GM21515 (cell line): Measurements from ENCODE around the gene GP2.

Experiments
- ATAC-seq: cut with Tn5 transposase; IDR thresholded peaks from one replicate; pipeline ENCODE4 v1.9.1; 2021; ENCODE audit not compliant: unreplicated experiment

GP2 gene

DNA sequence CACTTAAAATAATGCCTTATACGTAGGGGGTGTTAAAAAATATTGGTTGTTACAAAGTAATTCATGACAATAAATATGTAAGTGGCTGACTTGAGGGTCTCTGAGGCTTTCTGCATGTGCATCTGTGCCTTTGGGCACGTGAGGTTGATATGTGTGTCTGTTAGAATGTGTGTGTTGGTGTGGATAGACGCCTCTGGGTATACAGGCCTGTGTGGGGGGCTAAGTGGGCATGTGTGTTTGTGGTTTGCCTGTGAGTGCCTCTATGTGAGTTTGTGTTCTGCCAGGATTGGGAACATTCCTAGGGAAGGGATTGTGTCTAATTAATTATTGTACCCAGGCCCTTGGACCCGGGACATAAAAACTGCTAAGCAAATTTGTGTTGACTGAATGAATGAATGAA lies 19.0 kb downstream of the GP2 start:
- ATAC-seq, result no peak

DNA sequence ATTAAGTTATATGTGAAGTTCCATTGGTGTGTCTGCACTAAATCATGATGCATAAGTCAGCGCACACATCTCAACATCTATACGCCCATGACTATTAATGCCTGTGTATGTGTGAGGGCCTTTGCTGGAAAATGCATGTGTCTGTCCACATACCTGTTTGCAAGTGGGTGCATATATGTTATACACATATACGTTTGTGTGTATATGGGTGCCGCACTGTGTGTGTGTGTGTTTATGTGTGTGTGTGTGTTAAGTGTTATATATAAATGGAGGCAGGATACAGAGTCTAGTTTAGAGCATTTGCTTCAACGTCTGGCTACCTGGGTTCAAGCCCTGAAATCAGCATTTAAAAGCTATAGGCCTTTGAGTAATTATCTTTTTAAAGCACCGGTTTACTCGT lies 19.5 kb downstream of the GP2 start:
- no peak for ATAC-seq

DNA sequence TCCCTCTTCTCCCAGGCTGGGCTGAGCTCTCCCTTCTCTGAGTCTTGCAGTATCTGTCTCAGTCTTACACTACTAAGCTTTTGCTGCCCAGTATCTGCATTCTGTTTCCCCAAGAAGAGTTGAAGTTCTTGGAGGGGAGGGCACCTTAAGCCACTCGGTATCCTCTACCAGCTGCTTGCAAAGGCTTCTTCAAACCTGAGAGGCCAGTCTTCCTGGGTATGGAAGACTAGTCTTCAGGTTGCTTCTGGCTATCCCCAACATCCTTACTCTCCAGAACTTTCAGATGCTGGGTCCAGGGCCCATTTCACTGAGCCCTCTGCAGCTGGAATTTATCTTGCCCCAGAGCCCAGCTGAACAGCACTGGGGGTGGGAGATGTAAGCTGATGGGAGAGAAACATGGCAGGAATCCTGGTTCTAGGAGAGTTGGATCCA lies 20.1 kb downstream of the GP2 start:
- no peak for ATAC-seq

DNA sequence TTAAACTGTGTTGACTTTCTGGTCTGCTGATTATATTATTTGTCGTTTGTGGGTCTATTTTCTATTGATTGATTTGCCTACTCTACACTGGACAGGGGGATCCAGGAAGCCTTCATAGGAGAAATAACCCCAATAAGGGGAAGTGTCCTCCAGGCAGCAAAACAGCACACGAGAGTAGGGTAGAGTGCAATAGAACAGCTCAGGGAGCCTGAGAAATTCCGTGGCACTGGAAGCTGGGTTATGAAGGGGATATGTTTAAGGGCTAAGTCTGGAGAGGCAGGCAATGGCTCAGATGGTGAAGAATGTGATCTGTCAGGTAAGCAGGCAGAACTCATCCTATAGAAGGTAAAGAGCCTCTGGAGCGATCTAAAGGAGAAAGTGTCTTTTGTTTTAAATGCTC lies 20.9 kb downstream of the GP2 start:
- no peak for ATAC-seq

DNA sequence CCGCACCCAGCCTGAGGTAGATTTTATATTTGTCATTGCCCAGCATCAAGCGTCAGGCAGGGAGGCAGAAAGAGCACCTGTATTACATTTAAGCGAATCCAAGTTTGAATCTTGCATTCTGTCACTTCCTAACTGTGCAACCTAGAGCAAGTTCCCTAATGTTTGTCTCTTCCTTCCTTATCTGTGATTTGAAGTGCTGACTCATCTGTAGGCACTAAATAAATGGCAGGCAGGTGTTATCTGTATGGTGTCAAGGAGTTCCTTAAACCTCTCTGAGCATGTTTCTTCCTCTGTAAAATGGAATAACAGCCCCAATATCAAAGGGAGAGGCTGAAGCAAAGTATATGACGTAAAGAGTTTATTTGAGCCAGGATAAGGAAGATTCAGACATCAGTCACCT lies 24.3 kb downstream of the GP2 start:
- ATAC-seq, result no peak

DNA sequence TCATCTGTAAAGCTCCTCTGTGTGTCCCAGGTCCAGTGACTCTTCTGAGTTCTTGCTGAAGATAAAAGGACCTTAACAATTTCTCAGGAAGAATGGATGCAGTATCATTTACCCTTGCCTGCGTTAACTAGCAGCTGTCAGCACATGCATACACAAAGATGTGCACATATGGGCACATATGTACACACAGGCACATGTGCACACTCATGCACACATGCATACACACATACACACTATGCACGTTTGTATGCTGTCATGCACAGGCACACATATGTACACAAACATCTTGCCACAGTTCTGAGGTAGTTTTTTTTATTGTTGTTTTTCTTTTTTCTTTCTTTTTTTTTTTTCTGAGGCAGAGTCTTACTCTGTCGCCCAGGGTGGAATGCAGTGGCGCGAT lies 24.9 kb downstream of the GP2 start:
- ATAC-seq, result no peak

DNA sequence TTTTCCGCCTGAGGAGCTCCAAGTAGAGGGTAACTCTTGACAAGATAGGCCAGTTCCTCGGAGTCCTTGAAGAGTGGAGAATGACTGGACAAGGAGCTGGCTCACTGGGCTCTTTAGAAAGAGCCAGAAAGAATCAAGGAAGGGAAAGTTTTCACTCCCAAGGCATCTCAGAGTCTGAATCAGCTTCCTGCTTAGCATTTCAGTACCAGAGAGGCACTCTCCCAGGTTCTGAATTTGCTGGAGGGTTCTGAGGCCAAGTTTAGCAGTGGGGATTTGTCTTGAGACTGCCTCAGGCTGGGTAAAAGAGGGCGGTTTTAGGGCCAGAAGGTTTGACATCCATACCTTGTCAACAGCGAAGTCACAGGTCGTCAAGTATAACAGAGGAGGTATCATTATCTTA lies 25.5 kb downstream of the GP2 start:
- no peak for ATAC-seq

DNA sequence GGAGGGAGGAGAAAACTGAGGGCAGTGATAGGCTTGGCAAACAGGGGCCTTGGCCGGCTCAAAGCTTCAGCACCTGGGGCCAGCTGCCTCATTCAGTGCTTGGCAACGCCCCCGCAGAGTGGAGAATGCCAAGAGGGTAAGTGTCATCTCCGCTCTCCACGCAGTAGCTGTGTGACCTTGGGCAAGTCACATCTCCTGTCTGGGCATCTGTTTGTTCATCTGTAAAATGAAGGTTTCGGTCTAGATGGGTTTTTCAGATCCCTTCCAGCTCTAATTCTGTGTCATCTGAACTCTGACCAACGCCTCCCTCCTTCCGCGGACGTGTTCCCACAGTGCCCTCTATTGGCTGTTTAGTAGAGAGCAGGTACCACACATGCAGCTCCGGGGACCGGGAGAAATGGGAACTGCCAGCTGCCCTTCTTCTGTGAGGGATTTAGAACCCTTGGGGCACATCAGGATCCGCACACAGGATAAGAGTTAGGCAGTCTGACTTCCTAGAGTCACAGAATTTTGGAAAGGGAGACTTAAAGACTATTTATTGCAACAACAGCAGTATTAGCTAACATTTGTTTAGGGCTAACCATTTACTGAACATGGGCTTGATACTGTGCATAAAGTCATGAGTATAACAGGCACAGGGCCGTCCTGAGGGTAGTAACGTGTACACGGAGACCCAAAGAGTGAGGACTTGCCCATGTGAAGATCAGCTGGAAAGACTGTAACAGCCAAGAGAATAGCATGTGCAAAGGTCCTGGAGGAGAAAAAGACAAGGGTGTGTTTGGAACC lies 26.8 kb downstream of the GP2 start:
- no peak for ATAC-seq

DNA sequence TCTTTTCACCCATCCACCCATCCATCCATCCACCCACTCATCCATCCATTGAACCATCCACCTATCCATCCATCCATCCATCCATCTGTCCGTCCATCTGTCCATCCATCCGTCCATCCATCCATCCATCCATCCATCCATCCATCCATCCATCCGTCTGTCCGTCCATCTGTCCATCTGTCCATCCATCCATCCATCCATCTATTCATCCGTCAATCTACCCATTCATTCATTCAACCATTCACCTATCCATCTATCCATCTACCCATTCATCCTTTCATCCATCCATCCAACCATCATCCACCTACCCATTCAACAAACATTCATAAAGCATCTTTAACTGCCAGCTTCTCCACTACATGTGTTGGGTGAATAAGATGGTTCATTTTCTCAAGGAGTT lies 28.9 kb downstream of the GP2 start:
- ATAC-seq, result no peak

DNA sequence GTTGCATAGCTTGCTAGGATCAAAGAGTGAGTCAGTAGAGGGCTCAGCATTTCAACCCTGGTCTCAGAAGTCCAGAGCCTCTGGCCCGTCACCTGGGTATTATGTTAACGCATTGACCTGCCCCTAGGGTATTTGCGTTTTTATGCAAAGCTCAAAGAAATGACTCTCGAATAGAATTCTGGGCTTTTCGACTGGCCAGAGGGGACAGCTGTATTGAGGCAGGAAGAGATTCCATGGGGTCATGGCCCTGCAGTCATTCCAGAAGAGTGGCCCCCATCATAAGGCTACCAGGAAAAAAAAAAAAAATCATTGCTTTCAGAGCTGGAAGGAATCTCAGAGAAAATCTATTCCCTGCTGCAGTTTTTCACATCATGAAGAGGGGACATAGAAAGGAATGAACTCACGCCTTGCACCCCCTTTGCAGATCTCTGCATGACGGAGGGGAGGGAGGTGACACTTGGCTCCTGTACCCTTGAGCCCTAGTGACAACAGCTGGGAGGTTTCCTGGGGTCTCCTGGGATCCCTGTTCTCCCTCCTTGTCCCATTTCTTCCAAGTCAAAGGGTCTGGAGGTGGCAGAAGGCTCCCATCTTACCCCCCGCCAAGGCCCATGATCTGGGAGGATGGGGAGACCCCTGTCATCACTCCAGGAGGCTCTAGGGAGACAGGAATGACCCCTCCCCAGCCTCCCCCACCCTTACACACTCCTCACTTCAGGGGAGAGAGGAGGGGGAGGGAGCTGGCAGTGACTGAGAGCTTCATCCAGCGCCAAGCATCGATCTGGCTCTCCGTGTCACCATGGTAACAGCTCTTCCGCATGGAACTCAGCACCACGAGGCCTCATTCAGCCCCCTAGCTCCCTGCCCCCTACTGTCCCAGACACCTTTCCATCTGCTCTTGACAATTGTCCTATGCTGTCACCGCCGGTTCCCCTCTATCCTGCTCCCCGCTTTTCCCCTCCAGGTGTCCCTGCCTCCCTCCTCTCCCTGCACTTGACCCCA lies 35.8 kb downstream of the GP2 start:
- ATAC-seq, result no peak

DNA sequence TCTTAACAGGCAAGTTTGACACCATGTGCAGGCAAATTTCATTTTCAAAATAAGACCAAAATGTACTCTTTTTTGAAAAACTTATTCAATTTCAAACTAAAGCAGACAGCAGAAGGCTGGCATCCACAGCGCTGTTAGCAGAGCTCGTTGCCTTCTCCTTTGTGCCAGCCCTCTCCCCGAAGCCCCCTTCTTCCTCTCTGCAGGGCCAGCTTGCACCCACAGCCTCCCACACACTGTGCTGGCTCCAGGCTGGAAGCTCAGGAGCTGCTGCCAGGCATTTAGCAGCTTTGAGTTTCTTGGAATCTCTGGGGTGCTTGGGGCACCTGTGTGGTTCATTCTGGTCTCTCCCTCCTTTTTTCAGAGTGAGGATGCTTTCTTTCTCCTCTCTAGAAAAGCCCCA lies 37.7 kb downstream of the GP2 start:
- no peak for ATAC-seq

DNA sequence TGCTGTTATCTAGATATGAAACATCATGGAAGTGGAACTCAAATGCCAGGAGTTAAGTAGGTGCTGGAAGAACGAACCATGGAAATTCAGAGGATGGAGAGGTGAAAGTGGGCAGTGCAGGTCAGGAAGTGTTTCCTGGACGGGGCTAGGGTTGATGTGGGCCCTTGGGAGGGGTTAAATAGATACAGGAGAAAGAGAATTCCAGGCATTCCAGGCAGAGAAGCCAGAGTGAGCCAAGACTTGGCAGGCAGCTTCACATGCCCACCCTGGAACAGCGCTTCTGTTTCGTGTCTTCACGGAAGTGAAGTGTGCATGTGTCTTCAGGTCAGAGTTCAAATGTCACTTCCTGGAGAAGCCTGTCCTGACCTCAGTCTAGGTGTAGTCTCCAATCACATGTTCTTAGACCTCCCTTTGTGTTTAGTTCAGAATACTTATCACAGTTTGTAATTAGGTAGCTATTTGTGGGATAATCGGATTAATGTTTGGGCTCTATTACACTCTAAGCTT lies 41.3 kb downstream of the GP2 start:
- ATAC-seq, result no peak

DNA sequence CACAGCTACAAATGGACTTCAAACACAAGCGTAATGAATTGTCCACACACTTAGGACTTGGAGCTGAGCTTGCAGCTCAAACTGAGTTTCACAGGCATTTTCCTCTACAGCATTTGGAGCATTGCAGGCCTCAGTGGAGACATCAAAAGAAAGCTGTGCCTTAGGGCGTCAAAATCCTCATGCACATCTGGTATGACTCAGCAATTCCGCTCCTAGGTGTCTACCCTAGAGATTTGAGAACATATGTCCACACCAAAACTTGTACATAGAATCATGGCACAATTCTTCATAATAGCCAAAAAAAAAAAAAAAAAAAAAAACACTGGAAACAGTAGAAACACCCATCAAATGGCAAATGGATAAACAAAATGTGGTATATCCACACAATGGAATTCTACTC lies 47.1 kb downstream of the GP2 start:
- ATAC-seq, result no peak

DNA sequence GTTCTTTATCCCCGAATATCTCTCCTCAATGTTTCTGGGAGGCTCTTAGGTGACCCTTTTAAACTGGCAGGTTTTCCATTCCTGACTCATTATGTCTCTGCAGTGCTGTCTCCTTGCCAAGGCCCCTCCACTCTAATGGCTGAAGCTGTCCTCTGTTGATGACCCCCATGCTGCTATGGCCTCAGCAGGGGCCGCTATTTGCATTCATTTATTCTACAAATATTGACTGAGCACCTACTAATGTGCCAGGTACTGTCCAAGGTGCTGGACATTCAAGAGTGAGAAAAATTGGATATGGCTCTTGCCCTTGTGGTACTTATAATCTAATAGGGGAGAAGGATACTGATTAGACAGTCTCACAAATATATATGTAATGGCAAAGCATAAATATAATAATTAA lies 55.4 kb downstream of the GP2 start:
- ATAC-seq, result no peak

DNA sequence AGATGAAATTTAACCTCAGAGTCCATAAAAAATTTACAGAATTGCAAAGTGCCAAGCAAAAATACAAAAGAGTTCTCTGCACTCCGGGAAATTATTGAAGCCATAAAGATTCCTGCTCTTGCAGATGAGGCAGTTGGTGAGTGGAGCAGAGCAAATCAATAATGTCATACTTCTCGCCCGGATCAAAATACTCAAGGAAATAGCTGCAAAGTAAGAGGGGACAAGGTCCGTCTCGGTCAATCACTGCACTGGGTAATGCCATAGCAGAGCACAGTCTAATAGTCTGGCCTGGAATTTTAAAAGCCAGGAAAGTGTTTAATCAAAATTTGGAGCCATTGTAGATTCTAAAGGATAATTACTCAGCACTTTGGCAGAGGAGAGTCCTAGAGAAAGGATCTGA lies 58.9 kb downstream of the GP2 start:
- ATAC-seq, result no peak

DNA sequence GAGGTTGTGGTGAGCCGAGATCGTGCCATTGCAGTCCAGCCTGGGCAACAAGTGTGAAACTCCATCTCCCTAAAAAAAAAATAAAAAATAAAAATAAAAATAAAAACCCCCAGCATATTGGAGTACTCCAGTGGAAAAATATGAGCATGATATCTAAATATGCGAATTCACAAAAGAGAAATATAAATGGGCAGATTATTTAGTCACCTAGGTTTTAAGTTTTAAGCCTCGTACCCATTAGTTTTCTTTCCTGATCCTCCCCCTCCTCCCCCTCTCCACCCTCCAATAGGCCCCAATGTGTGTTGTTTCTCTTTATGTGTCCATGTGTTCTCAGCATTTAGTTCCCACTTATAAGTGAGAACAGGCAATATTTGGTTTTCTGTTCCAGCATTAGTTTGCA lies 62.3 kb downstream of the GP2 start:
- no peak for ATAC-seq

DNA sequence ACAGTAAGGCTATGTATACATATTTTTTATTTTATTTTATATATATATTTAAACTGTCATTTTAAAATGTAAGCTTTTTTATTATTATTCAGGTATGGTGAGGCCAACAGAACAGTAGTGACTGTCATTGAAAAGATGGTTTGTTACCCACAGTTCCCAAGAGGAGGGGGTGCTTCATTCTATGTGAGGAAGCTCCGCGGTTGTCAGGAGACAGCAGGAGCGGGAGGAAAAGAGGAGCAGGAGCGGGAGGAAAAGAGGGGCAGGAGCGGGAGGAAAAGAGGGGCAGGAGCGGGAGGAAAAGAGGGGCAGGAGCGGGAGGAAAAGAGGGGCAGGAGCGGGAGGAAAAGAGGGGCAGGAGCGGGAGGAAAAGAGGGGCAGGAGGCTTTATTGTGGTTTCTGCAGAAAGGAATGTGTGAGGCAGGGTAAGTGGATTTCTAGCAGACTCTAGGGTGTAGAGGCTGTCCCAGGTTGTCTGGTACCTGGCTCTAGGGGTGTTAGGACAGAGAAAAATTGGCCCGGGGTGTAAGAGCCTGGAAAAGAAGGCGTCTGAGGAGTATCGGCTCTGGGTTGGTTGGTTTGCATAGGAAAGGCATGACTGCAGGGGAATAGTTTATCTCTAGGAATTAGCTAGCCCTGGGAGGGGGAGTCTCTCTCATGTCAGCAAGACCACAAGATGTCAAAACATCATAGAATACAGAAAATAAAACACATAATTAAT lies 64.0 kb downstream of the GP2 start:
- no peak for ATAC-seq

DNA sequence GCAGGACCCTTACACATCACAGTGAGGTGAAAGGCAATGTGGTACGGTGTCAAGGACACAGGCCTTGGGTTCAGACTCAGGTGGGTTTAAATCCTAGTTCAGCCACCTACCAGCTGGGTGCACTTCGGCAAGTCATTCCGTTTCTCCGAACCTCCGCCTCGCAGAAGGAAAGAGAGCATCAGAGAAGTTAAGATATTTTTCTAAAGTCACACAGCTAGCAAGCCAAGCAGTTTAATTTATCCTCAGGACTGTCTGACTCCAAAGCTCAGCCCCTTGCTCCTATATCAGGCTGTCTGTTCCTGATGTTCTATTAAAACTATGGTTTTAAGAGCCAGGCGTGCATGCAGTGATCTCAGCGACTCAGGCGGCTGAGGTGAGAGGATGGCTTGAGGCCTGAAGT lies 65.1 kb downstream of the GP2 start:
- no peak for ATAC-seq

DNA sequence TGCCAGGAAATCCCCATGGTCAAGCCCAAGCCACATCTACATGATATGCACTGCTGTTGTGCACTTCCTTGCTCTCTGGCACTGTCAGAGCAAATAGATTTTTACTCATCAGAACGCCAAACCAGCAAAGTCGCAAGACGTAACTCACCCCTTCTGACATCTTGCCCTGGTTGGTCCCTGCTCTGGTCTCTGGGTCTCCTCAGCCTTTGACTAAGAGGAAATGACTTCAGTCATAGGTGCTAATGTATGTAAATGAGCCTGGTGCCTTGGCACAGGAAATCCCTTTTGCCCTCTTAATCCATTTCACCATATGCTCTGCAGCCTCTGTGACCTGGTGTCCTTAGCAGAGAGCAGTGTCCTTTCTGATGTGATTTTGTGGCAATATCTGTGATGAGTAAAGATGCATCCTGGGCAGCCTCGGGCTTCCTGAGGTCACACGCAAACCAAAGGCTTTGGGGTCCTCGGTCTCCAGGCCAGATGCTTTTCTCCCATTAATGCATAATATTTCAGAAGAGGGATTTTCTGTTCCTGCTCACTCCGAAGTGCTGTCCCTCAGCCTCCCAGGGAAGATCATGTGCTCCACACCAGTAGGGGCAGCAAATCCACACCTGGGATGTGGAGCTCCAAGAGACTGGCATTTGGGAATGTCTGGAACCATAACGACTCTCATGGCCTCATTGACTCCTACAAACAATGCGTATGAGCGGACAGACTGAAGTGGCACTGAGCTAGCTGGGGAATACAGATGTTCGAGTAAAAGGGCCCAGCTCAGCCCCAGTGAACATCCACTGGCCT lies 66.9 kb downstream of the GP2 start:
- no peak for ATAC-seq
